GM23248 (cell line): Measurements from ENCODE around the gene AP1G2. TPM values are rescaled to one million over a fixed set of nuclear protein-coding genes. Genes with fewer than 3 reads are reported as not detected.
"Not testable (repeated sequence)": the region's sequence is repeated elsewhere in the genome, so short reads cannot be mapped to it uniquely, and the experiment has no call there.

Experiments used
- DNase-seq: peaks from one replicate; pipeline ENCODE4 v3.0.0-alpha.2; 2015
- H2AFZ ChIP-seq: fragments of 200-600 bp; sonication (generic); 2 replicates; pipeline ENCODE4 v1.6.1; 2016; ENCODE audit warnings: antibody characterized with exemption
- H3F3A ChIP-seq: fragments of 200-600 bp; sonication (generic); 2 replicates; pipeline ENCODE4 v1.6.1; 2016; ENCODE audit warnings: mild to moderate bottlenecking, antibody characterized with exemption, mixed run types; ENCODE audit not compliant: insufficient read depth
- H3K27ac ChIP-seq: fragments of 200-600 bp; sonication (generic); 2 replicates; pipeline ENCODE4 v1.5.1; 2016; ENCODE audit warnings: mild to moderate bottlenecking
- H3K27me3 ChIP-seq: fragments of 200-600 bp; sonication (generic); replicated peaks from 2 replicates; pipeline ENCODE4 v1.6.1; 2016; ENCODE audit warnings: mild to moderate bottlenecking; ENCODE audit not compliant: insufficient read depth
- H3K36me3 ChIP-seq: fragments of 200-600 bp; sonication (generic); 2 replicates; pipeline ENCODE4 v1.6.1; 2016; ENCODE audit warnings: low read depth, mild to moderate bottlenecking
- H3K4me1 ChIP-seq: fragments of 200-600 bp; sonication (generic); 2 replicates; pipeline ENCODE4 v1.6.1; 2016; ENCODE audit warnings: mild to moderate bottlenecking; ENCODE audit not compliant: insufficient read depth
- H3K4me2 ChIP-seq: fragments of 200-600 bp; sonication (generic); one replicate; pipeline ENCODE4 v1.6.1; 2016; ENCODE audit warnings: mild to moderate bottlenecking; ENCODE audit not compliant: unreplicated experiment
- H3K4me3 ChIP-seq: fragments of 200-600 bp; sonication (generic); 2 replicates; pipeline ENCODE4 v1.5.1; 2016; ENCODE audit warnings: mild to moderate bottlenecking
- H3K79me2 ChIP-seq: fragments of 200-600 bp; sonication (generic); 2 replicates; pipeline ENCODE4 v1.6.1; 2016; ENCODE audit warnings: mild to moderate bottlenecking; ENCODE audit not compliant: insufficient read depth
- H3K9ac ChIP-seq: fragments of 200-600 bp; sonication (generic); 2 replicates; pipeline ENCODE4 v1.6.1; 2016; ENCODE audit warnings: mild to moderate bottlenecking
- H3K9me2 ChIP-seq: fragments of 200-600 bp; sonication (generic); 2 replicates; pipeline ENCODE4 v1.6.1; 2016; ENCODE audit warnings: mixed run types, mild to moderate bottlenecking, moderate library complexity; ENCODE audit not compliant: insufficient read depth
- H3K9me3 ChIP-seq: fragments of 200-600 bp; sonication (generic); one replicate; pipeline ENCODE4 v1.6.1; 2017; ENCODE audit warnings: low read depth
- H4K20me1 ChIP-seq: fragments of 200-600 bp; sonication (generic); 2 replicates; pipeline ENCODE4 v1.6.0; 2016; ENCODE audit not compliant: insufficient read depth
- EZH2 ChIP-seq: fragments of 200-600 bp; sonication (generic); IDR thresholded peaks from 2 replicates; pipeline ENCODE4 v1.6.1; 2018; ENCODE audit warnings: antibody characterized with exemption, mild to moderate bottlenecking; ENCODE audit not compliant: insufficient read depth, poor library complexity, severe bottlenecking
- EZH2phosphoT487 ChIP-seq: fragments of 200-600 bp; sonication (generic); IDR thresholded peaks from 2 replicates; pipeline ENCODE4 v1.6.1; 2018; ENCODE audit warnings: antibody characterized with exemption, moderate library complexity, mild to moderate bottlenecking, low read depth; ENCODE audit not compliant: insufficient read depth
- WGBS, 2 experiments: methylation state at CpG; one replicate each; pipeline ENCODE4 v1.1.6; 2015 to 2017; ENCODE audit warnings: low lambda C conversion rate in 2 of 2, low coverage in 1 of 2; ENCODE audit errors: missing lambda C conversion rate in 2 of 2; 5-methylcytosine and 5-hydroxymethylcytosine counted together
- in situ Hi-C: fragments of 300-500 bp; cut with MboI; formaldehyde crosslinking; loops from 2 replicates; pipeline ENCODE4 v1.15.0; 2020
- polyA plus RNA-seq: library from polyadenylated mRNA; unstranded; fragments of >200 nt; fragmentation: Nextera tagmentation; extraction: Ambion mirVana; gene quantifications from 2 replicates; pipeline ENCODE4 v1.2.1, GENCODE V29; 2016
- total RNA-seq: library from RNA; depleted of rRNA; stranded (reverse); fragments of >200 nt; shearing (Covaris generic); gene quantifications from 2 replicates; pipeline ENCODE4 v1.2.3, GENCODE V29; 2014

AP1G2 gene
- total and polyA plus RNA-seq, 2 experiments from 2014 or later = 10.2 to 13.7 TPM

GRCh38 chr14:23601424-23601823 is 33.8 kb upstream of the AP1G2 start:
- no peaks in the 10 kb centered on the region for H3F3A ChIP-seq
- H3K9ac ChIP-seq = no peak overlapping the region
- no peak overlapping the region for H3K27ac ChIP-seq
- no peaks in the 10 kb centered on the region; the same call in 1 of the 2 replicates for H3K27me3 ChIP-seq
- no peaks in the 10 kb centered on the region for H3K79me2 ChIP-seq
- no peak for TF ChIP-seq EZH2
- no peak for TF ChIP-seq EZH2phosphoT487
- H3K9me3 ChIP-seq = no peaks in the 10 kb centered on the region
- no peak overlapping the region for H2AFZ ChIP-seq
- no peak overlapping the region for H3K4me3 ChIP-seq
- H3K36me3 ChIP-seq = no peaks in the 10 kb centered on the region
- no peaks in the 10 kb centered on the region for H3K9me2 ChIP-seq
- H3K4me1 ChIP-seq = no peaks in the 10 kb centered on the region
- no peak overlapping the region for H3K4me2 ChIP-seq
- DNase-seq = no peak
- no peaks in the 10 kb centered on the region for H4K20me1 ChIP-seq
- in situ Hi-C loops = no loop called here

- Histone ChIP-seq H3K9ac (no peak overlapping the region), H3F3A (no peaks in the 10 kb centered on the region), H3K4me2 (no peak overlapping the region), H3K9me3 (no peaks in the 10 kb centered on the region), H2AFZ (no peak overlapping the region), H4K20me1 (no peaks in the 10 kb centered on the region), H3K36me3 (no peaks in the 10 kb centered on the region), H3K27ac (no peak overlapping the region), H3K79me2 (no peaks in the 10 kb centered on the region), H3K27me3 (no peaks in the 10 kb centered on the region; the same call in 1 of the 2 replicates), H3K4me3 (no peak overlapping the region), H3K4me1 (no peaks in the 10 kb centered on the region), H3K9me2 (no peaks in the 10 kb centered on the region)
- in situ Hi-C loops = no loop called here
- no peak for DNase-seq
- 54 to 59% methylated on average over 1 of the region's 1 CpG for WGBS, 2 experiments
- TF ChIP-seq EZH2phosphoT487 = no peak
- TF ChIP-seq EZH2 = no peak
Measured at GRCh38 chr14:23600806-23601205, 33.2 kb upstream of the AP1G2 start.

GRCh38 chr14:23600322-23600707 is 32.7 kb upstream of the AP1G2 start:
- no peak for DNase-seq
- Histone ChIP-seq H3K4me3 (no peak overlapping the region), H4K20me1 (no peaks in the 10 kb centered on the region), H3K4me1 (no peaks in the 10 kb centered on the region), H3K4me2 (no peak overlapping the region), H3K36me3 (no peaks in the 10 kb centered on the region), H3K9me3 (no peaks in the 10 kb centered on the region), H3F3A (no peaks in the 10 kb centered on the region), H3K79me2 (no peaks in the 10 kb centered on the region), H3K27ac (no peak overlapping the region), H3K9me2 (no peaks in the 10 kb centered on the region), H2AFZ (no peak overlapping the region), H3K9ac (no peak overlapping the region), H3K27me3 (no peaks in the 10 kb centered on the region; the same call in 1 of the 2 replicates)
- in situ Hi-C loops = no loop called here
- WGBS, 2 experiments = 20 to 23% methylated on average over 2 of the region's 2 CpGs
- no peak for TF ChIP-seq EZH2phosphoT487
- TF ChIP-seq EZH2 = no peak

- H3K9me3 ChIP-seq, H3K4me2 ChIP-seq, H3K27ac ChIP-seq, H3K4me1 ChIP-seq, H2AFZ ChIP-seq, H3K27me3 ChIP-seq, H3K4me3 ChIP-seq, H4K20me1 ChIP-seq, in situ Hi-C loops, DNase-seq, H3K36me3 ChIP-seq, H3F3A ChIP-seq, H3K9ac ChIP-seq, H3K79me2 ChIP-seq, H3K9me2 ChIP-seq: not testable (repeated sequence)
- 28 to 34% methylated on average over 3 of the region's 3 CpGs for WGBS, 2 experiments
Measured at GRCh38 chr14:23594191-23594590, 26.6 kb upstream of the AP1G2 start.

- TF ChIP-seq EZH2phosphoT487 (no peak), EZH2 (no peak)
- 43% methylated on average over 4 of the region's 4 CpGs for WGBS, 2 experiments
- Histone ChIP-seq H3K27me3 (no peaks in the 10 kb centered on the region), H3K9me3 (no peaks in the 10 kb centered on the region), H4K20me1 (no peaks in the 10 kb centered on the region), H3K9me2 (no peaks in the 10 kb centered on the region), H3K27ac (no peak overlapping the region), H3K36me3 (no peaks in the 10 kb centered on the region), H3K4me2 (no peak overlapping the region), H3K4me1 (no peaks in the 10 kb centered on the region), H3K79me2 (no peaks in the 10 kb centered on the region), H3K4me3 (no peak overlapping the region), H3F3A (no peaks in the 10 kb centered on the region), H3K9ac (no peak overlapping the region), H2AFZ (no peak overlapping the region)
- in situ Hi-C loops = no loop called here
- no peak for DNase-seq
Measured at GRCh38 chr14:23590198-23590597, 22.6 kb upstream of the AP1G2 start.
